NB4 (cell line): ENCODE measurements around the gene DGLUCY.

Experiments
- MAX ChIP-seq: IDR thresholded peaks from 2 replicates; pipeline ENCODE4 v1.6.1; 2011; ENCODE audit warnings: low read depth, low read length
- MYC ChIP-seq: IDR thresholded peaks from 2 replicates; pipeline ENCODE4 v1.6.1; 2011; ENCODE audit warnings: low read depth, low read length
- POLR2A ChIP-seq: IDR thresholded peaks from 2 replicates; pipeline ENCODE4 v1.6.1; 2011; ENCODE audit warnings: mild to moderate bottlenecking; ENCODE audit not compliant: insufficient read length; ENCODE audit errors: extremely low read depth
- TF ChIP-seq, protein P1 (sequence below): IDR thresholded peaks from one replicate; pipeline ENCODE4 v1.5.1; 2012; ENCODE audit warnings: low read depth, low read length

DNA sequence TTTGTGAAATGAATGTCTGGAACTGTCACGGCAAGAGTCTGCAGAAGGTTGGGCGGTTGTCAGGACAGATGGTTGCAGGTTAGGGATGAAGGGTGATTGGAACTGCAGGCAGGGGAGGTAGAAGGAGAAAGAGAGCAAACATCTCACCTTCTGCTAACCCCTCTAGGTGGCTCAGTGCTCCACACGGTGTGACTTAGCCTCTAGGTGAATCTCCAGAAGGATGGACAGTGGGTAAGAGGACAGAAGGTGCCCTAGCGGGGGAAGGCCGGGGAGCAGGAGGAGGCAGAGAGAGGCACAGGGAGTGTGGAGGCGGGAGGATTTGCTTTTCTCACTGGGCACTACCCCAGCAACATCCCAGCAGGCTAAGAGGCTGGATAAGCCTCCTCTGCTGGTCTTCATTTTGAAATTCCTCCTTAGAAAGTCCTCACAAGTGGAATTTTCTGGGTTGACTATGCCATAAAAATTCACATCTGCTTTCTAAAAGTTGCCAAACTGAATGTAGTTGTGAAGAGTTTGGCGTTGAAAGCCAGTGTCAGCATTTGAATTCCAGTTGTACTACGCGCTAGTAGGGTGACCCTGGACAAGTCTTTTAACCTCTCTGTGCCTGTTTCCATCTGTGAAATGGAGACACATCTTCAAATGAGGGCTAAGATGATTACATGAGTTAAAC, 141.3 kb downstream of the DGLUCY start:
- TF ChIP-seq, protein P1, sequence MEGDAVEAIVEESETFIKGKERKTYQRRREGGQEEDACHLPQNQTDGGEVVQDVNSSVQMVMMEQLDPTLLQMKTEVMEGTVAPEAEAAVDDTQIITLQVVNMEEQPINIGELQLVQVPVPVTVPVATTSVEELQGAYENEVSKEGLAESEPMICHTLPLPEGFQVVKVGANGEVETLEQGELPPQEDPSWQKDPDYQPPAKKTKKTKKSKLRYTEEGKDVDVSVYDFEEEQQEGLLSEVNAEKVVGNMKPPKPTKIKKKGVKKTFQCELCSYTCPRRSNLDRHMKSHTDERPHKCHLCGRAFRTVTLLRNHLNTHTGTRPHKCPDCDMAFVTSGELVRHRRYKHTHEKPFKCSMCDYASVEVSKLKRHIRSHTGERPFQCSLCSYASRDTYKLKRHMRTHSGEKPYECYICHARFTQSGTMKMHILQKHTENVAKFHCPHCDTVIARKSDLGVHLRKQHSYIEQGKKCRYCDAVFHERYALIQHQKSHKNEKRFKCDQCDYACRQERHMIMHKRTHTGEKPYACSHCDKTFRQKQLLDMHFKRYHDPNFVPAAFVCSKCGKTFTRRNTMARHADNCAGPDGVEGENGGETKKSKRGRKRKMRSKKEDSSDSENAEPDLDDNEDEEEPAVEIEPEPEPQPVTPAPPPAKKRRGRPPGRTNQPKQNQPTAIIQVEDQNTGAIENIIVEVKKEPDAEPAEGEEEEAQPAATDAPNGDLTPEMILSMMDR = no peak
- TF ChIP-seq POLR2A = no peak
- TF ChIP-seq MAX = no peak
- TF ChIP-seq MYC = no peak
